Measurements from ENCODE around the gene TMEM184A.

DNA sequence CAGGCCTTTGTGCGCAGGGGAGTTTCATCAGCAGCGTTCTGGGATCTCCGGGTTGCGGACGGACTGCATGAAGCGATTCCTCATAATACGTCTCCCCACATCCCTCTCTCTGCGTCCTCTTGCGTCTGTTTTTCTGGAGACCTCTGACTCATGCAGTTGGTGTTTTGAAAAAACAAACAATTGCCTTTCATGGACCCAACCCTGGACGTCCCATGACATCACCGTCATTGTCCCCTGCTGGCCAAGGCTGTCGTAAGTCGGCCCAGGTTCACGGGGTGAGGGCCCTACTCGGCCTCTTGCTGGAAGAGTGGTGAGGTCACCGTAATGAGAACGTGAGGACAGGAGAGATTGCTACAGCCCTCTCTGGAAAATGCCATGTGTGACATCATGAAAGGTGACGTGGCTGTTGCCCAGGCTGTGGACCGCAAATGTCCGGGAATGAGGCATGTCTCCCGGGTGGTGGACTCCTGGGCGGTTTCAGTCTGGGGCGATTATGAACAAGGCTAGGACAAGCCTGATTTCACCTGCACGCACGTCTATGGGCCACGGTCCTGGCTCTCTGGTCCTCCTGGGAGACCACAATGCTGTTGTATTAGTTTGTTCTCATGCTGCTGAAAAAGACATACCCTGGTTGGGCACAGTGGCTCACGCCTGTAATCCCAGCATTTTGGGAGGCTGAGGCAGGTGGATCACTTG, 35.3 kb downstream of the TMEM184A start:
- TF ChIP-seq, protein P1, sequence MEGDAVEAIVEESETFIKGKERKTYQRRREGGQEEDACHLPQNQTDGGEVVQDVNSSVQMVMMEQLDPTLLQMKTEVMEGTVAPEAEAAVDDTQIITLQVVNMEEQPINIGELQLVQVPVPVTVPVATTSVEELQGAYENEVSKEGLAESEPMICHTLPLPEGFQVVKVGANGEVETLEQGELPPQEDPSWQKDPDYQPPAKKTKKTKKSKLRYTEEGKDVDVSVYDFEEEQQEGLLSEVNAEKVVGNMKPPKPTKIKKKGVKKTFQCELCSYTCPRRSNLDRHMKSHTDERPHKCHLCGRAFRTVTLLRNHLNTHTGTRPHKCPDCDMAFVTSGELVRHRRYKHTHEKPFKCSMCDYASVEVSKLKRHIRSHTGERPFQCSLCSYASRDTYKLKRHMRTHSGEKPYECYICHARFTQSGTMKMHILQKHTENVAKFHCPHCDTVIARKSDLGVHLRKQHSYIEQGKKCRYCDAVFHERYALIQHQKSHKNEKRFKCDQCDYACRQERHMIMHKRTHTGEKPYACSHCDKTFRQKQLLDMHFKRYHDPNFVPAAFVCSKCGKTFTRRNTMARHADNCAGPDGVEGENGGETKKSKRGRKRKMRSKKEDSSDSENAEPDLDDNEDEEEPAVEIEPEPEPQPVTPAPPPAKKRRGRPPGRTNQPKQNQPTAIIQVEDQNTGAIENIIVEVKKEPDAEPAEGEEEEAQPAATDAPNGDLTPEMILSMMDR (IDR thresholded peaks at IDR 0.05): no peak
- no peak for TF ChIP-seq POLR2A (IDR thresholded peaks at IDR 0.05)

Measured in breast epithelium (tissue), 3 donors.